ENCODE measurements around the gene DYNC2LI1.

DYNC2LI1 gene

DNA sequence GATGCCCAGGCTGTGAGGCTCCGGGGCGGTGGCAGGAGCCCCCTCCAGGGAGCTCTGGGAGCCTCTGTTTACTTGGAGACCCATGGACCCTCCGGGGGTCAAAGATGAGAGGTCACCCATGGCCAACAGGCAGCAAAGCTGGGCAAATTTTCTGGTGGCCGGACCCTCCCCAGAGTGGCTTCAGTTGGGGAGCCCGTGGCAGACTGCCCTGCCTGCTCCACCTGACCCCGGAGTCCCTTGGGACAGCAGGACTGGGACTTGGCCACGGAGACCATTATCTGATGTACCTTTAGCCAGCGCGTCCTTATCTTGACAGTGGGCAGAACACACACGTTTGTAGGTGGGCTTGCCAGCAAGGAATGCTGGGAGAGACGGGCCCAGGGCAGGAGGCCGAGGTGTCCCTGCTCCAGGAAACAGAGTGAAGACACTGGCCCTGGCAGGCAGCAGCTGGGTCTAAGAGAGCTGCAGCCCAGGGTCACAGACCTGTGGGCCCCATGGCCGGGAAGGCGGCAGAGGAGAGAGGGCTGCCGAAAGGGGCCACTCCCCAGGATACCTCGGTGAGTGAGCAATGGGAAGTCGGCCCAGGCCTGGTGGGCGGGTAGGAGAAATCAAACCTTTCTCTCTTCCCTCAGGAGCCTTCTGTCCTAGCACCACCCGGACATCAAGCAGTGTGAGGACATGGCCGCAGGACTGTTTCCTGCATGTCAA is 64.9 kb downstream of the DYNC2LI1 start, which contains the start of the genes ABCG5 and ABCG8:
ABCG5 (minus strand) TSS at position 280 of the 708 bp plus-strand sequence; CDS start at position 120, 160 bp downstream.
ABCG8 (plus strand) TSS at position 412 of the 708 bp plus-strand sequence; CDS start at position 495, 83 bp downstream.
- in situ Hi-C loops (cut with MboI; ENCODE audit: low pct_unique_long_range_greater_than_20kb, low sequenced_read_pairs): no loop called here
- no peak for DNase-seq

DNA sequence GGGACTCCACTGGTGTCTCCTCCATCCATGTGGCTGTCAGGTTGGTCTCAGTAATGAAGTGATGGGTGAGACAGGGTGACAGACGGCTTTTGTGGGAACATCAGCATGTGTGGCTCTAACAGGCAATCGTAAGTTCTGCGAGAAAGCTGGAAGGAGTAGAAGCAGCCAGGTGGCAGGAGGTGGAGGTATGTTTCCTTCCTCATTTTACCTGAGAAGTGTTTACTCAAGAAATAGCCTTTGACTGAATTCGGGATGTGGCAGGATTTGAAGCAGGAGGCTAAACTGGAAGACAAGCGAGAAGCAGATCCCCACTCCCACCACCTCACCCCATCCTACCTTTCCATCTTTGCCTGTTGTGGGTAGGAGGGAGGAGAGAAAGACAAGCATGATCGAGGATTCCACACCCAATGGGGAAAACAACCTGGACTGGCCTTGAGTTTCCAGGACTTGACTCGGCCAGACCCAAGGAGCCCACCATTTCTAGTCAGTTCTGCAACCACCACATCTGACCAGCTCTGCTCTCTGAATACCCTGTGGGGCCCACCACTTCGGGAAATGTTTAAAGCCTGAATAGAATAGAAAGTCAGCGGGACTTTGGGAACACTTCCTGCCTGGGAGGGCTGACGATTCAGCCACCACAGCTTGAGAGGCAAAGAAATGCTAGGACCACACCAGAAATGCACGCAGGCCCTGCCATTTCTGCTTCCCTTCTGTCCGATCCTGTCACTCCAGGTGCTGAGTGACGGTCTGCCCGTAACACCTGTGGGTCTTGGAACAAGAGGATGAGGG is 66.1 kb downstream of the DYNC2LI1 start:
- DNase-seq: no peak
- in situ Hi-C loops (cut with MboI; ENCODE audit: low pct_unique_long_range_greater_than_20kb, low sequenced_read_pairs): no loop called here

DNA sequence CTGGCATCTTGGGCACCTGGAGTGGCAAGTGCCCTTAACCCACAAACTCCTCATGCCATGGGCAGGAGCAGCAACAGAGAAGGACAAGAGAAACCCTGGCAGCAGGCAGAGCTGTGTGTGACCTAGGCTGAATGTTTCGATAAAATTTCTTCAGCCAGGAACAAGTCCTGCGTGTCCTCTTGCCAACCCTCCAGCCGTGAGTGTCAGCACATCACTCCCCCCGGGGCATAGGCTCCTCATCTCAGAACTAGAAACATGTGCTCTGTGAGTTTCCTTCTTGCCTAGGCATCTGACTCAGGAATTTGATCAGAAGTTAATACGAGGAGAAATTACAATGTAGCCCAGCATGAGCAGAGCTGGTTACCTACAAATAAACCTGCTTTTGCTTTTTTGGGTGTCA is 67.1 kb downstream of the DYNC2LI1 start:
- no peak for DNase-seq
- in situ Hi-C loops (cut with MboI; ENCODE audit: low pct_unique_long_range_greater_than_20kb, low sequenced_read_pairs): no loop called here

DNA sequence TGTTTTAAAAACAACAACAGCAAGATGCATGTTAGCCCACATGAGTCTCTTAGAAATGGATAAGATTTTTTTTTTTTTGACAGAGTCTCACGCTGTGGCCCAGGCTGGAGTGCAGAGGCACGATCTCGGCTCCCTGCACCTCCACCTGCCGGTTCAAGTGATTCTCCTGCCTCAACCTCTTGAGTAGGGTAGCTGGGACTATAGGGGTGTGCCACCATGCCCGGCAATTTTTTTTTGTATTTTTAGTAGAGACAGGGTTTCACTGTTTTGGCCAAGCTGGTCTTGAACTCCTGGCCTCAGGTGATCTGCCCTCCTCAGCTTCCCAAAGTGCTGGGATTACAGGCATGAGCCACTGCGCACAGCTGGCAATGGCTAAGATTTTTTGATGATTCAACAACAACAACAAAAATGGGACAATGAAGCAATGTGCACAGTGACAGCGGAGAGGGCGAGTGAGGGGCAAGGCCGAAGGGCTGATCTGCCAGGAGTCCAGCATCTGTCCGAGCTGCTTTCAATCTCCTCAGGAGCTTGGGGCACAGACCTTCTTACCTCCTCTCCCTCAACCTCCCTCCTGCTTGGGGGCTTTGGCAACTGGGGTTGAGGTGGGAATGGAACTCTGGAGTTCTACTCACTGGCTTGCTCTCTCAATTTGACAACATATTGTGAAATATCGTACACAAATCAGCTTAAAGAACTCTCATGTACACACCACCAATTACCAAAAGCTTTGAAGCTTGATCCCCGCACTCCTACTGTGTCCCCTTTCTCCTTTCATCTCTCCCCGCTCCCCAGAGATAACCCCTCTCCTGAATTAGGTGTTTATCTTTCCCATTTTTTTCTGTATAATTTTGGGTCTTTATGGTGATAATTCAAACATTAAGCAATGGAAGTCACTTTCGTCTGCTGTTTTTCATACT is 68.4 kb downstream of the DYNC2LI1 start:
- in situ Hi-C loops (cut with MboI; ENCODE audit: low pct_unique_long_range_greater_than_20kb, low sequenced_read_pairs): no loop called here
- no peak for DNase-seq

DNA sequence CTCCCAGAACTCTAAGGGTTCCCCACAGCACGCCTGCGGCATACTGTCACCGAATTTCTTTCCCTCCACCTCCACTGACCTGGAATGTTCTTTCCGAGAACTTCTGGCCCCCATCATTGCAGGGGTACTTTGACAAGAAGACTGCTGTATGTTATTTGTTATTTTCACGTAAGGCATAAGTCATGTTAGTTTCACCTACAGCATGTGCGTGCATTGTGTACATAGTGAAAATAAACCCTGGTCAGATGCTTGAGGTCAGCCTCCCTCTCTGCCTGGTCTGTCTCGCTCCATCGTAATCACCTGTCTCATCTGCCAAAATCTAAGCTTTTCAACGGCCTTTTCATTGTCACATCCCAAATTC is 69.0 kb downstream of the DYNC2LI1 start:
- in situ Hi-C loops (cut with MboI; ENCODE audit: low pct_unique_long_range_greater_than_20kb, low sequenced_read_pairs): no loop called here

DNA sequence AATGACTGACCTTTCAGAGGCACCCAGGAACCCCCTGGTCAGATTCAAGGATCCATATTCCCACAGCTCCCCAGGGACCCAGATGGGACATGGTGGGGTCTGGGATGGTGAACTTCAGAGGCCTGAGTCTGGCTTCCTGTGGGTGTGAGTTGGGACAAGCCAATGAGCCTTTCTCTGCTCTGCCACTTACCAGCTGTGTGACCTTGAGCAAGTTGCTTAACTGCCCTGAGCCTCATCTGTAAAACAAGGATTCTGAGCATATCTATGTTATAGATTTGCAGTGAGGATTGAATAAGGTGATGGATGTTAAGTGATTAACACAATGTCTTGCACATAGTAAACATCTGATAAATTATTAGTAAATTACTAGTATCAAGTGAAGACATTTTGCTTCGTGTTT is 71.3 kb downstream of the DYNC2LI1 start:
- in situ Hi-C loops (cut with MboI; ENCODE audit: low pct_unique_long_range_greater_than_20kb, low sequenced_read_pairs): no loop called here

More for the DNA sequence above, 69.0 kb downstream of the DYNC2LI1 start:
- no peak for DNase-seq

DNA sequence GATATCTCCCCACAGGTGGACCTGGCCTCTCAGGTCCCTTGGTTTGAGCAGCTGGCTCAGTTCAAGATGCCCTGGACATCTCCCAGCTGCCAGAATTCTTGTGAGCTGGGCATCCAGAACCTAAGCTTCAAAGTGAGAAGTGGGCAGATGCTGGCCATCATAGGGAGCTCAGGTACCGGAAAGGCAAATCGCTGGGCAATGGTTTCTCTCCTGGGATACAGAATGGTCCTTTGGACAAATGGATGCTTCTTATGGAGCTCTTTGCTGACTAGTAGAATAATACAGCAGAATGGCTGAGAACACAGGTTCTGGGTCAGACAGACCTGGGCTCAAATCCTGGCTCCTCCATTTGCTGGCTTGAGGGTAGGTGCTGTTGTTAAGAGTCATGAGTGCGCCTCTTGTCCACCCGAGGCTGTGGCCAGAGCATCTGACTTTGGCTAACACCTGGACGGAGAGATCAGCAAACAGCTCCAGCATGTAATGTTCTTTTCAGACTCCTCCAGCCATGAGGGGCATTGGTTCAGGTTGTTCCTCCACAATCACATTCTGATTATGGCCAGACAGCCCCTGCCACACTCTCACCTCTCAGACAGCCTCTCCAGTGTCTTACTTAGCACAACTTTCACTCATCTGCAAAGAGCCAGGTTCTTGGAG is 72.4 kb downstream of the DYNC2LI1 start:
- DNase-seq: no peak
- in situ Hi-C loops (cut with MboI; ENCODE audit: low pct_unique_long_range_greater_than_20kb, low sequenced_read_pairs): no loop called here

More for the DNA sequence above, 71.3 kb downstream of the DYNC2LI1 start:
- DNase-seq: no peak

DNA sequence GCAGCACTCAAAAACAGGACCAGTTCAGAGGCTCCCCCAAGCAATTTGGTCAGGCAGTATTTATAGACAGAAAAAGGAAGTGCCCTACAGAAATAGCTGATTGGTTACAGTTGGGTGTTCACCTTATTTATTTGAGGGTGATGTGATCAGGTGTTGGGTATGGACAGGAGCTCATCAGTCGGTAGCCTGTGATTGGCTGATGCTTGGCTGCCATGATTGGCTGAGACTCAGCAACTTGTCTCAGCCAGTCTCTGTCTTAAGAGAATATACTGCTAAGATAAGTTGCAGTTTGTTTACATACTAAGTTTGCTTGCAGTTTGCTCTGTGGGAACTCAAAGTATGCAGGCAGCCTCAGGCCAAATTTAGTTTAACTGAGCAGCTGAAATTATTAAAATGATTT is 74.4 kb downstream of the DYNC2LI1 start:
- in situ Hi-C loops (cut with MboI; ENCODE audit: low pct_unique_long_range_greater_than_20kb, low sequenced_read_pairs): no loop called here
- DNase-seq: peak; percentile 13

DNA sequence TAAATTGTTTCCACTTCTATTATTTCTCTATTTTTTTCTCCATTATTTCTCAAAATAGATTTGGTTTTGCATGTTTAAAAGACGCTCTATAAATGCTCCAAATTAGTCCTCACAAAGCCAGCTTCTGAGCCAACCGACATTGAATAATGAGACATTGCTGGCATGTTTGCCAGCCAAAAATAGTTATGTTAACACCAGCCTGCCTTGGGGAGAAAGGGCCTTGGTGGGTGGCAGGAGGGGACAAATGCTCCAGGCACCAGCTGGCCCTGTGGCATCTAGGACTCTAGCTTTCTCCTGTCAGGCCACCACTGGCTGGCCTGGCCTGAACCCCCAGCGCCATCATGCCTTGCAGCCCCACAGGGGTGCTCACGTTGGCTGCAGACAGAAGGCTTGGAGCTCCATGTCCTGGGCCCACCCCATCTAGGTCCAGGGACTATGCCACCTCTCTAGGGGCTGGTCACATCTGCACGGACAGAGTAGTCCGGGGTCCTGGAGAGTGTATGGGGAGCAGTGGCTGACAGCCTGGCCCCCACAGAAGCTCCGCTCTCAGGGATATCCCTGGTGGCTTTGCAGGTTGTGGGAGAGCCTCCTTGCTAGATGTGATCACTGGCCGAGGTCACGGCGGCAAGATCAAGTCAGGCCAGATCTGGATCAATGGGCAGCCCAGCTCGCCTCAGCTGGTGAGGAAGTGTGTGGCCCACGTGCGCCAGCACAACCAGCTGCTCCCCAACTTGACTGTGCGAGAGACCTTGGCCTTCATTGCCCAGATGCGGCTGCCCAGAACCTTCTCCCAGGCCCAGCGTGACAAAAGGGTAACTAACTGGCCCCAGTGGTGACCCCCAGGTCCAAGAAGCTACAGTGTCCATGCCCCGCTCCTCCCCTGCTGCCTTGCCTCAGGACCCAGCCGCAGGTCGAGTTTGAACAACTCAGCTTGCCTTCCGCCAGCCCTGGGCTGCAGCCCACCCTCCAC is 77.5 kb downstream of the DYNC2LI1 start:
- in situ Hi-C loops (cut with MboI; ENCODE audit: low pct_unique_long_range_greater_than_20kb, low sequenced_read_pairs): no loop called here
- DNase-seq: no peak

DNA sequence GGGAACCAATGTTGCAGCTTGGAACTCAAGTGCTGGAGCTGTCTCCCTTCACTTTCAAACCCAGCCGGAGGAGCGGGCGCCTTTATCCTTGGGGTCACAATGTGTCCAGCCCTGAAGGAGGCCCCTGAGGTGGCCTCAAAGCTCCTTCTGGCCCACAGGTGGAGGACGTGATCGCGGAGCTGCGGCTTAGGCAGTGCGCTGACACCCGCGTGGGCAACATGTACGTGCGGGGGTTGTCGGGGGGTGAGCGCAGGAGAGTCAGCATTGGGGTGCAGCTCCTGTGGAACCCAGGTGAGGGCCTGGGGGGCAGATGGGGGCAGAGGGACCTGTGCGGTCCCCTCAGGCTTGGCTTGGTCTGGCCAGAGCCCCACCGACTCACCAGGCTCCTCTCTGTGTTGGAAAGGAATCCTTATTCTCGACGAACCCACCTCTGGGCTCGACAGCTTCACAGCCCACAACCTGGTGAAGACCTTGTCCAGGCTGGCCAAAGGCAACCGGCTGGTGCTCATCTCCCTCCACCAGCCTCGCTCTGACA is 78.4 kb downstream of the DYNC2LI1 start:
- DNase-seq: no peak
- in situ Hi-C loops (cut with MboI; ENCODE audit: low pct_unique_long_range_greater_than_20kb, low sequenced_read_pairs): no loop called here

DNA sequence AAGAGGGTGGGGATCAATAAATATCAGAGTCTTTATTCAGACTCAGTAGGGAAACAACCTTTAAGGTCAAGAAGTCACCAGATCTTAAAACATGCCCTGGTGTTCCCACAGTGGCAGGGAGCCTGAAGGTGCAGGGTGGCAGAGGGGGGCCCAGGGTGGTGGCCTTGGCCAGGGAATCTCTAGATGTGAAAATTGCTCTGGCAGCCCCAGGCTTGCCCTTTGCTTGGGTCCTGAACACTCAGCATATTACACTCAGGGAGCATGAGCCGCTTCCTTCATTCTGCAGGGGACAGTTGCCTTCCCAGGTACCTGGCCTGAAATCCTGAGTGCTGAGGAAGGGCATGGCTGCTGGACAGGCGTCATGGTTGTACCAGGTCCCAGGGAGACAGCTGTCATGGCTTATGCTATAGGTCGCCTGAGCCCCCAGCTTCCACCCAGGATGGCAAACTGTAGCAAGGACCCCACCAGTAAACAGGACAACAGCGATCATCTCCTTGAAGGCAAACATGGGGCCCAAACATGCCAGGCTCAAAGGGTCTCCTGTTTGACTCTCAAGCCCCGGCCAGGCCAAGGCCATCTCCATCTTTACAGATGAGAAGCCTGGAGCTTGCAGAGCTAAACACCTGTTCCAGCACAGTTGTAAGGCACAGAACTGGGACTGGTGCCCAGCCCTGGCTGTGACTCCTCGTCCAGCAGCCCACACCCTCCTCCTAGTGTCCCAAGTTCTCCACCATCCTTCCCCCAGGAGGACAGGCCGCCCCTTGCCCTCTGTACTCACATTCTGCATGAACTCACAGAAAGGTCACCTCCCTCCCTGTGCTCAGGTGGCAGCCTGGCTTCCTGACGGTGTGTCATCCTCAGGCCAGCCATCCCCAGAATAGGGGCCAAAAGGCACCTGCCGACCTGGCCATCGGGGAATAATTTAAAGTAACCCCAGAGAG is 79.6 kb downstream of the DYNC2LI1 start:
- in situ Hi-C loops (cut with MboI; ENCODE audit: low pct_unique_long_range_greater_than_20kb, low sequenced_read_pairs): no loop called here

DNA sequence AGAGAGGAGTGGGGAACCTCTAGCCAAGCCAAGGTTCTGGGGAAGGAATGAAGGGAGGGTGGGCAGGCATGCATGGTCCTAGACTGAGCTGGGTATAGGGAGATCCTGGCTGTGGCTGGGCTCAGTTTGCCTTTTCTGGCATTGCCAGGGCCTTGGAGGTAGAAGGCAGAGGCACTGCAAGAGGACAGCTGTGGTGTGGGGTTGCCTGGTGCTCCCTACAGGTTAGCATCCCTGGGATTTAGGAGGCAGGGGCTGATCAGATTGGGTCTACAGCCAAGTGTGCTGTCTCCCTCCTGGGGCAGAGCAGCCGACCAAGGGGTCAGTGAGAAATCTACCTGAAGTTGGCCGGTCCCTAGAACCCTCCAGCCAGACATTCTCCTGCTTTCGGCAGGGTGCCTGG is 80.8 kb downstream of the DYNC2LI1 start:
- in situ Hi-C loops (cut with MboI; ENCODE audit: low pct_unique_long_range_greater_than_20kb, low sequenced_read_pairs): no loop called here
- no peak for DNase-seq

More for the DNA sequence above, 79.6 kb downstream of the DYNC2LI1 start:
- DNase-seq: no peak

DNA sequence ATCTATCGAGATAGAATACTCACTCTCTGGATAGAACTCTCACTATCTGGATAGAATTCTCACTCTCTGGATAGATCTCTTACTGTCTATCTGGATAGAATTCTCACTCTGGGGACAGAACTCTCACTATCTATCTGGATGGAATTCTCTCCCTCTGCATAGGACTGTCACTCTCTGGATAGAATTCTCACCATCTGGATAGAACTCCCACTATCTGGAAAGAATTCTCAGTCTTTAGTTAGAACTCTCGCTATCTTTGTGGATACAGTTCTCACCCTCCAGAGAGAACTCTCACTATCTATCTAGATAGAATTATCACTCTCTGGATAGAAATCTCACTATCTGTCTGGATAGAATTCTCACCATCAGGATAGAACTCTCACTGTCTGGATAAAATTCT is 81.5 kb downstream of the DYNC2LI1 start:
- DNase-seq: no peak
- in situ Hi-C loops (cut with MboI; ENCODE audit: low pct_unique_long_range_greater_than_20kb, low sequenced_read_pairs): no loop called here

All from KBM-7 (cell line).